Nephron (organoid): ENCODE results near the gene MYBBP1A.
"Not testable (repeated sequence)": the region's sequence is repeated elsewhere in the genome, so short reads cannot be mapped to it uniquely, and the experiment has no call there.

Experiments used
- H3K27ac Mint-ChIP-seq, 3 experiments: 2 replicates each; pipeline ENCODE4 v1.8.0; 2020; ENCODE audit warnings: mixed read lengths in 3 of 3, mild to moderate bottlenecking in 2 of 3, moderate library complexity in 1 of 3
- H3K27me3 Mint-ChIP-seq: 2 replicates; pipeline ENCODE4 v1.8.0; 2021; ENCODE audit warnings: low read depth, mild to moderate bottlenecking, moderate library complexity, mixed read lengths
- H3K36me3 Mint-ChIP-seq: 2 replicates; pipeline ENCODE4 v1.8.0; 2020; ENCODE audit warnings: low read depth, mixed read lengths
- H3K4me1 Mint-ChIP-seq: 2 replicates; pipeline ENCODE4 v1.8.0; 2020; ENCODE audit warnings: mixed read lengths
- H3K4me3 Mint-ChIP-seq, 3 experiments: 2 replicates each; pipeline ENCODE4 v1.8.0; 2020; ENCODE audit warnings: mild to moderate bottlenecking in 3 of 3, mixed read lengths in 3 of 3, moderate library complexity in 2 of 3
- H3K9me3 Mint-ChIP-seq: 2 replicates; pipeline ENCODE4 v1.8.0; 2020; ENCODE audit warnings: mixed read lengths
- TF ChIP-seq, protein P1 (sequence below), 3 experiments: fragments of 200-600 bp; sonication (generic); IDR thresholded peaks; one replicate each; pipeline ENCODE4 v1.5.0; 2021; ENCODE audit warnings: antibody characterized with exemption in 3 of 3; ENCODE audit not compliant: unreplicated experiment in 3 of 3

The MYBBP1A gene, protein sequence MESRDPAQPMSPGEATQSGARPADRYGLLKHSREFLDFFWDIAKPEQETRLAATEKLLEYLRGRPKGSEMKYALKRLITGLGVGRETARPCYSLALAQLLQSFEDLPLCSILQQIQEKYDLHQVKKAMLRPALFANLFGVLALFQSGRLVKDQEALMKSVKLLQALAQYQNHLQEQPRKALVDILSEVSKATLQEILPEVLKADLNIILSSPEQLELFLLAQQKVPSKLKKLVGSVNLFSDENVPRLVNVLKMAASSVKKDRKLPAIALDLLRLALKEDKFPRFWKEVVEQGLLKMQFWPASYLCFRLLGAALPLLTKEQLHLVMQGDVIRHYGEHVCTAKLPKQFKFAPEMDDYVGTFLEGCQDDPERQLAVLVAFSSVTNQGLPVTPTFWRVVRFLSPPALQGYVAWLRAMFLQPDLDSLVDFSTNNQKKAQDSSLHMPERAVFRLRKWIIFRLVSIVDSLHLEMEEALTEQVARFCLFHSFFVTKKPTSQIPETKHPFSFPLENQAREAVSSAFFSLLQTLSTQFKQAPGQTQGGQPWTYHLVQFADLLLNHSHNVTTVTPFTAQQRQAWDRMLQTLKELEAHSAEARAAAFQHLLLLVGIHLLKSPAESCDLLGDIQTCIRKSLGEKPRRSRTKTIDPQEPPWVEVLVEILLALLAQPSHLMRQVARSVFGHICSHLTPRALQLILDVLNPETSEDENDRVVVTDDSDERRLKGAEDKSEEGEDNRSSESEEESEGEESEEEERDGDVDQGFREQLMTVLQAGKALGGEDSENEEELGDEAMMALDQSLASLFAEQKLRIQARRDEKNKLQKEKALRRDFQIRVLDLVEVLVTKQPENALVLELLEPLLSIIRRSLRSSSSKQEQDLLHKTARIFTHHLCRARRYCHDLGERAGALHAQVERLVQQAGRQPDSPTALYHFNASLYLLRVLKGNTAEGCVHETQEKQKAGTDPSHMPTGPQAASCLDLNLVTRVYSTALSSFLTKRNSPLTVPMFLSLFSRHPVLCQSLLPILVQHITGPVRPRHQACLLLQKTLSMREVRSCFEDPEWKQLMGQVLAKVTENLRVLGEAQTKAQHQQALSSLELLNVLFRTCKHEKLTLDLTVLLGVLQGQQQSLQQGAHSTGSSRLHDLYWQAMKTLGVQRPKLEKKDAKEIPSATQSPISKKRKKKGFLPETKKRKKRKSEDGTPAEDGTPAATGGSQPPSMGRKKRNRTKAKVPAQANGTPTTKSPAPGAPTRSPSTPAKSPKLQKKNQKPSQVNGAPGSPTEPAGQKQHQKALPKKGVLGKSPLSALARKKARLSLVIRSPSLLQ (N-terminal part only)

DNA sequence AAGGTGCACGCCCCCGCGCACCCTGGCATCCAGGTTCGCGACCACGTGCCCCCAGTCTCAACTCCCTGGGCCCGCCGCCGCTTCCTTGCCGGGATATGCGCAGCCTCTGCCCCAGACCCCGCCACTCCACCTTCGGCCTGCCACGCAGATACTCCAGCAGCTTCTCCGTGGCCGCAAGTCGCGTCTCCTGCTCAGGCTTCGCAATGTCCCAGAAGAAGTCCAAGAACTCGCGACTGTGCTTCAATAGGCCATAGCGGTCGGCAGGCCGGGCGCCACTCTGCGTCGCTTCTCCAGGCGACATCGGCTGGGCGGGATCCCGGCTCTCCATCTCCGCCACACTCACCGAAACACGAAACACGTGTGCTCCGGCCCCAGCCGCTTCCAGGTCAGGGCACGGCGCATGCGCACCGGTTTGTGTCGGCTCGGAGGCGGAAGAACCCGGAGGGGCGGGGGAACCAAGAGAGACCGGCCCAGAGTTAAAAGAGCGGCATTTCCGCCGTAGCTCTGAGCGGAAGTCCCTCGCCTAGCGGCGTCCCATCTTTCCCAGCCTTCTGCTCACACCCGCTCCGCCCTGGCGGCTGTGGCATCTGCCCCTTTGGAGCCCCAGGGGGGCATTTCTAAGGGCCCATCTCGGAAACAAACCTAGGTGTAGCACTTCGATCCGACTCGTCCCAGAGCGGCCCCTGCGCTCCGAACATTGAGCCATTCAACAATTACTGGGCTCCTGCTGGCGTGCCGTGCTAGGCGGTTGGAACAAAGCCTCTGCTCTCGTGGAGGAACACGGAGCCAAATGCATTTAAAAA lies at the start of gene MYBBP1A:
Gene MYBBP1A, minus strand, starts transcription at position 388 of the 803 bp plus-strand sequence. Its CDS starts 60 bp downstream, at position 328.
- Mint-ChIP-seq H3K36me3 (peaks cover 11% of the 10 kb centered on the region), H3K27ac (peak within 1 kb of the TSS; percentile 84 to 94 (median 90)), H3K27me3 (no peaks in the 10 kb centered on the region), H3K4me1 (peaks cover 22% of the 10 kb centered on the region), H3K9me3 (no peaks in the 10 kb centered on the region), H3K4me3 (peak within 1 kb of the TSS; percentile 94 to 96 (median 95))
- TF ChIP-seq, protein P1, sequence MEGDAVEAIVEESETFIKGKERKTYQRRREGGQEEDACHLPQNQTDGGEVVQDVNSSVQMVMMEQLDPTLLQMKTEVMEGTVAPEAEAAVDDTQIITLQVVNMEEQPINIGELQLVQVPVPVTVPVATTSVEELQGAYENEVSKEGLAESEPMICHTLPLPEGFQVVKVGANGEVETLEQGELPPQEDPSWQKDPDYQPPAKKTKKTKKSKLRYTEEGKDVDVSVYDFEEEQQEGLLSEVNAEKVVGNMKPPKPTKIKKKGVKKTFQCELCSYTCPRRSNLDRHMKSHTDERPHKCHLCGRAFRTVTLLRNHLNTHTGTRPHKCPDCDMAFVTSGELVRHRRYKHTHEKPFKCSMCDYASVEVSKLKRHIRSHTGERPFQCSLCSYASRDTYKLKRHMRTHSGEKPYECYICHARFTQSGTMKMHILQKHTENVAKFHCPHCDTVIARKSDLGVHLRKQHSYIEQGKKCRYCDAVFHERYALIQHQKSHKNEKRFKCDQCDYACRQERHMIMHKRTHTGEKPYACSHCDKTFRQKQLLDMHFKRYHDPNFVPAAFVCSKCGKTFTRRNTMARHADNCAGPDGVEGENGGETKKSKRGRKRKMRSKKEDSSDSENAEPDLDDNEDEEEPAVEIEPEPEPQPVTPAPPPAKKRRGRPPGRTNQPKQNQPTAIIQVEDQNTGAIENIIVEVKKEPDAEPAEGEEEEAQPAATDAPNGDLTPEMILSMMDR (IDR thresholded peaks at IDR 0.05; ENCODE audit: unreplicated experiment in 3 of 3) = peak; percentile 34 to 56 (median 40)

DNA sequence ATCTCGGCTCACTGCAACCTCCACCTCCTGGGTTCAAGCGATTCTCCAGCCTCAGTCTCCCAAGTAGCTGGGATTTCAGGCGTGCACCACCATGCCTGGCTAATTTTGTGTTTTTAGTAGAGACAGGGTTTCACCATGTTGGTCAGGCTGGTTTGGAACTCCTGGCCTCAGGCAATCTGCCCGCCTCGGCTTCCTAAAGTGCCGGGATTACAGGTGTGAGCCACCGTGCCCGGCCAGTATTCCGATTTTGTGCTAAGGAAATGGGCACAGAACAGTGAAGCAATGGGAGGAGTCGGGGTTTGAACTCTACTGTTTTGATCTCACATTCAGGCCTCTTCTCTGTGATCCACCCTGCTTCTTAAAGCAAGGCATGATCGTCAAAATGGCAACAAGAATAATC lies 49.6 kb upstream of the MYBBP1A start:
- Mint-ChIP-seq H3K36me3 (peaks cover 24% of the 10 kb centered on the region), H3K27ac (peak overlapping the region; percentile 93 to 98 (median 97)), H3K4me1 (peaks cover 81% of the 10 kb centered on the region)
- not testable (repeated sequence) for H3K9me3 Mint-ChIP-seq, H3K27me3 Mint-ChIP-seq, H3K4me3 Mint-ChIP-seq

DNA sequence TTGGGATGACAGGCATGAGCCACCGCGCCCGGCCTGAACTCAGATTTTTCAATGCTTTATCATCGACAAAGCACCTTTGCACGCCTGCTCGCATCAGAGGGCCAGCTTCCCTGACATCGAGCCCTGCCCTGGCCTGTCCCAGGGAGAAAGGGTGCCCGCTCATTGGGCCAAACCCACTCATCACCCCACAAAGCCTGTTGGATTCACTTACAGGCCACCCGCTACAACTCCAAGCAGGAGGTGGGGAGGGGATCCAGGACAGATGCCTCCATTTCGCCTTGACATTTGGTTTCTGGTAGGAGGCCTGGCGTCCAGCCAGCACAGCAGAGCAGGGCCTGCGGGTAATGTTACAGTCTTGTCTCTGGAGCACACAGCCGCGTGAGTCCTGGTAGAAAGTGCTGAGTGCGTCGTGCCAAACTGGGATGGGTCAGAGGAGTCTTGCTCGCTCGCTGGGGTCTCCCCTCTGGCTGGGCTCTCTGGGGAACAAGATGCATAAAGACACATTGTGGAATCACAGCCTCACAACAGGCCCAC lies 49.0 kb upstream of the MYBBP1A start:
- Mint-ChIP-seq H3K4me1 (peaks cover 81% of the 10 kb centered on the region), H3K27me3 (peaks cover 4% of the 10 kb centered on the region), H3K4me3 (peak overlapping the region; percentile 29 to 70 (median 38)), H3K36me3 (peaks cover 22% of the 10 kb centered on the region), H3K27ac (peak overlapping the region; percentile 93 to 98 (median 97)), H3K9me3 (no peaks in the 10 kb centered on the region)
- TF ChIP-seq, protein P1 (IDR thresholded peaks at IDR 0.05; ENCODE audit: unreplicated experiment in 3 of 3) = no peak

DNA sequence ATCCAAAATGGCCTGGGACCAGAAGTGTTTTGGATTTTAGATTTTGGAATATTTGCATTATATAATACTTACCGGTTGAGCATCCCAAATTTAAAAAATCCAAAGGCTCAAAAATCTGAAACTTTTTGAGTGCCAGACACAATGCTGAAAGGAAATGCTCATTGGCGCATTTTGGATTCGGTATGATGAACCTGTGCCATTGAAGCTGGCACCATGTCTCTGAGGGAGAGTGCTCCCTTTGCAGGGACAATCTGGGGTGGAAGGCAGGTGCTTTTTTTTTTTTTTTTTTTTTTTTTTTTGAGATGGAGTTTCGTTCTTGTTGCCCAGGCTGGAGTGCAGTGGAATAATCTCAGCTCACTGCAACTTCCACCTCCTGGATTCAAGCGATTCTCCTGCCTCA lies 46.9 kb upstream of the MYBBP1A start:
- H3K4me1 Mint-ChIP-seq = peaks cover 75% of the 10 kb centered on the region
- peak overlapping the region; percentile 59 to 97 (median 61) for H3K27ac Mint-ChIP-seq
- peaks cover 15% of the 10 kb centered on the region for H3K36me3 Mint-ChIP-seq
- TF ChIP-seq, protein P1 (IDR thresholded peaks at IDR 0.05; ENCODE audit: unreplicated experiment in 3 of 3) = no peak
- H3K9me3 Mint-ChIP-seq = no peaks in the 10 kb centered on the region
- no peak overlapping the region for H3K4me3 Mint-ChIP-seq
- H3K27me3 Mint-ChIP-seq = peaks cover 4% of the 10 kb centered on the region

DNA sequence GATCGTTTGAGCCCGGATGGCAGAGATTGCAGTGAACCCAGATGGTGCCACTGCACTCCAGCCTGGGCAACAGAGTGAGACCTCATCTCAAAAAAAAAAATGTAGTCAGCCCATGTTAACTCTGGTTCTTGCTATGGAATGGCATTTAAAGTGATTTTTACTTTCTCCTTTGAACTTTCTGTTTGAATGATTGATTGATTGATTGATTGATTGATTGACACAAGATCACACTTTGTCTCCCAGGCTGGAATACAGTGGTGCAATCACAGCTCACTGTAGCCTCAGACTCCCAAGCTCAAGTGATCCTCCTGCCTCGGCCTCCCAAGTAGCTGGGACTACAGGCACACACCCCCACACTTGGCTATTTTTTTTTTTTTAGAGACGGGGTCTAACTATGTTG lies 46.1 kb upstream of the MYBBP1A start:
- TF ChIP-seq, protein P1 (IDR thresholded peaks at IDR 0.05; ENCODE audit: unreplicated experiment in 3 of 3) = no peak
- Mint-ChIP-seq H3K27me3 (peaks cover 4% of the 10 kb centered on the region), H3K4me3 (no peak overlapping the region), H3K36me3 (peaks cover 15% of the 10 kb centered on the region), H3K27ac (peak overlapping the region in 1 of 3 experiments; percentile 96), H3K4me1 (peaks cover 74% of the 10 kb centered on the region), H3K9me3 (no peaks in the 10 kb centered on the region)
